ENCODE data around the gene S100A6.

Gene S100A6

GRCh38 chr1:153553830-153554541, 18.2 kb upstream of the S100A6 start:
- no peak overlapping the region for H3K4me3 ChIP-seq (ENCODE audit: low read length)
- TF ChIP-seq ZNF274 (IDR thresholded peaks at IDR 0.05; ENCODE audit: low read depth, low read length) = no peak

- TF ChIP-seq ZNF274 (IDR thresholded peaks at IDR 0.05; ENCODE audit: low read depth, low read length) = no peak
- no peak overlapping the region for H3K4me3 ChIP-seq (ENCODE audit: low read length)
Observed at GRCh38 chr1:153553096-153553495, 17.3 kb upstream of the S100A6 start.

GRCh38 chr1:153552335-153552734, 16.5 kb upstream of the S100A6 start:
- no peak overlapping the region for H3K4me3 ChIP-seq (ENCODE audit: low read length)
- TF ChIP-seq ZNF274 (IDR thresholded peaks at IDR 0.05; ENCODE audit: low read depth, low read length) = no peak

GRCh38 chr1:153550827-153551500, 15.2 kb upstream of the S100A6 start:
- no peak overlapping the region for H3K4me3 ChIP-seq (ENCODE audit: low read length)
- TF ChIP-seq ZNF274 (IDR thresholded peaks at IDR 0.05; ENCODE audit: low read depth, low read length) = no peak

- no peak overlapping the region for H3K4me3 ChIP-seq (ENCODE audit: low read length)
- no peak for TF ChIP-seq ZNF274 (IDR thresholded peaks at IDR 0.05; ENCODE audit: low read depth, low read length)
Observed at GRCh38 chr1:153550398-153550758, 14.6 kb upstream of the S100A6 start.

- TF ChIP-seq ZNF274 (IDR thresholded peaks at IDR 0.05; ENCODE audit: low read depth, low read length) = no peak
- no peak overlapping the region for H3K4me3 ChIP-seq (ENCODE audit: low read length)
Observed at GRCh38 chr1:153549741-153550397, 14.1 kb upstream of the S100A6 start.

- H3K4me3 ChIP-seq (ENCODE audit: low read length) = no peak within 1 kb of the TSS
- no peak for TF ChIP-seq ZNF274 (IDR thresholded peaks at IDR 0.05; ENCODE audit: low read depth, low read length)
Observed at GRCh38 chr1:153548722-153549688, 13.2 kb upstream of the S100A6 start, which contains the start of gene S100A3. Gene S100A3, minus strand, starts transcription at chr1:153549258. Its CDS starts 773 bp downstream, at chr1:153548485.

- H3K4me3 ChIP-seq (ENCODE audit: low read length) = no peak overlapping the region
- TF ChIP-seq ZNF274 (IDR thresholded peaks at IDR 0.05; ENCODE audit: low read depth, low read length) = no peak
Observed at GRCh38 chr1:153547560-153548551, 12.1 kb upstream of the S100A6 start.

- no peak for TF ChIP-seq ZNF274 (IDR thresholded peaks at IDR 0.05; ENCODE audit: low read depth, low read length)
- H3K4me3 ChIP-seq (ENCODE audit: low read length) = no peak overlapping the region
Observed at GRCh38 chr1:153546796-153547559, 11.2 kb upstream of the S100A6 start.

- no peak for TF ChIP-seq ZNF274 (IDR thresholded peaks at IDR 0.05; ENCODE audit: low read depth, low read length)
- no peak overlapping the region for H3K4me3 ChIP-seq (ENCODE audit: low read length)
Observed at GRCh38 chr1:153546371-153546770, 10.6 kb upstream of the S100A6 start.

GRCh38 chr1:153545067-153546055, 9.6 kb upstream of the S100A6 start, which contains the start of gene S100A4:
Gene S100A4, minus strand, starts transcription at chr1:153545806. Its CDS starts 1,012 bp downstream, at chr1:153544794.
- no peak for TF ChIP-seq ZNF274 (IDR thresholded peaks at IDR 0.05; ENCODE audit: low read depth, low read length)
- no peak within 1 kb of the TSS; the same call in 1 of the 2 replicates for H3K4me3 ChIP-seq (ENCODE audit: low read length)

Measured in GM08714 (cell line).